Natural killer cell (primary cell): ENCODE measurements around the gene CEP112. TPM values are rescaled to one million over a fixed set of nuclear protein-coding genes. Genes with fewer than 3 reads are reported as not detected.

Experiments
- ATAC-seq, 3 donors: fragments of 150-1000 bp in 2 of 3; fragments of 200-7000 bp in 1 of 3; cut with Tn5 transposase; 1 replicate in 1 of 3; 2 replicates in 2 of 3; pipeline ENCODE4 v1.10.0; 2021; ENCODE audit warnings: mild to moderate bottlenecking in 2 of 3, moderate library complexity in 2 of 3
- DNase-seq, 2 donors: peaks; one replicate each; pipeline versions ENCODE4 v3.0.0 to v3.0.0-alpha.2; 2013 to 2021; ENCODE audit warnings: mixed read lengths in 1 of 2
- H3K27ac ChIP-seq: one replicate; pipeline ENCODE4 v1.5.1; 2013; ENCODE audit warnings: mild to moderate bottlenecking, low read length
- H3K27me3 ChIP-seq: one replicate; pipeline ENCODE4 v1.6.1; 2013; ENCODE audit warnings: low read length; ENCODE audit not compliant: control insufficient read depth, insufficient read depth
- H3K36me3 ChIP-seq: one replicate; pipeline ENCODE4 v1.6.1; 2013; ENCODE audit warnings: low read length; ENCODE audit not compliant: control insufficient read depth, insufficient read depth
- H3K4me1 ChIP-seq: one replicate; pipeline ENCODE4 v1.6.1; 2013; ENCODE audit warnings: low read length; ENCODE audit not compliant: control insufficient read depth, insufficient read depth
- H3K4me3 ChIP-seq: one replicate; pipeline ENCODE4 v1.5.1; 2013; ENCODE audit warnings: low read length
- H3K9me3 ChIP-seq: one replicate; pipeline ENCODE4 v1.6.1; 2013; ENCODE audit warnings: low read length; ENCODE audit not compliant: control insufficient read depth, insufficient read depth
- H3K27ac Mint-ChIP-seq, 2 donors: one replicate each; pipeline ENCODE4 v1.8.0; 2022; ENCODE audit warnings: mild to moderate bottlenecking in 2 of 2, mixed read lengths in 2 of 2, moderate library complexity in 1 of 2
- H3K27me3 Mint-ChIP-seq, 2 donors: one replicate each; pipeline ENCODE4 v1.8.0; 2022; ENCODE audit warnings: low read depth in 2 of 2, mixed read lengths in 2 of 2
- H3K36me3 Mint-ChIP-seq: one replicate; pipeline ENCODE4 v1.8.0; 2022; ENCODE audit warnings: mixed read lengths
- H3K4me1 Mint-ChIP-seq, 2 donors: one replicate each; pipeline ENCODE4 v1.8.0; 2022; ENCODE audit warnings: mixed read lengths in 2 of 2
- H3K4me3 Mint-ChIP-seq: one replicate; pipeline ENCODE4 v1.8.0; 2022; ENCODE audit warnings: mild to moderate bottlenecking, moderate library complexity, mixed read lengths
- H3K9me3 Mint-ChIP-seq, 2 donors: one replicate each; pipeline ENCODE4 v1.8.0; 2022; ENCODE audit warnings: mixed read lengths in 2 of 2
- CTCF ChIP-seq: fragments of 200-600 bp; IDR thresholded peaks from one replicate; pipeline ENCODE4 v1.8.0; 2022; ENCODE audit warnings: antibody characterized with exemption
- WGBS: methylation state at CpG from one replicate; pipeline ENCODE4 v1.1.7; 2013; ENCODE audit warnings: missing lambda C conversion rate; ENCODE audit not compliant: insufficient coverage; 5-methylcytosine and 5-hydroxymethylcytosine counted together
- intact Hi-C: fragments of 100-400 bp; cut with micrococcal nuclease; formaldehyde crosslinking; loops from one replicate; pipeline ENCODE4 v1.14.2; 2022
- total RNA-seq, 4 donors: library from RNA; stranded (reverse); fragments of 120-200 nt in 1 of 4; gene quantifications; one replicate each; pipeline versions ENCODE4 v1.2.3 to v1.2.4, GENCODE V29; 2013 to 2022

CEP112 gene
- total RNA-seq, 3 donors from 2014 or later (not counting 1 experiment from before 2014, with no cell fraction given): 0.60 to 1.1 (median 0.85) TPM

GRCh38 chr17:65776890-65777289 lies 415.0 kb downstream of the CEP112 start:
- H3K4me3 ChIP-seq: no peak overlapping the region
- no peaks in the 10 kb centered on the region for H3K36me3 ChIP-seq
- H3K27ac ChIP-seq: no peak overlapping the region
- Mint-ChIP-seq H3K27me3 (peaks cover 10 to 15% of the 10 kb centered on the region in 2 donors), H3K4me3 (no peak overlapping the region), H3K27ac (no peak overlapping the region), H3K4me1 (peaks cover 7 to 8% of the 10 kb centered on the region in 2 donors), H3K9me3 (peaks cover 0 to 2% of the 10 kb centered on the region in 2 donors), H3K36me3 (no peaks in the 10 kb centered on the region)
- H3K27me3 ChIP-seq: no peaks in the 10 kb centered on the region
- intact Hi-C loops: no loop called here
- 88% methylated on average over 3 of the region's 3 CpGs for WGBS
- TF ChIP-seq CTCF: no peak
- ATAC-seq: no peak
- no peaks in the 10 kb centered on the region for H3K4me1 ChIP-seq
- DNase-seq: no peak
- H3K9me3 ChIP-seq: no peaks in the 10 kb centered on the region

- Mint-ChIP-seq H3K4me3 (no peak overlapping the region), H3K4me1 (peaks cover 7 to 8% of the 10 kb centered on the region in 2 donors)
Observed at GRCh38 chr17:65774787-65775186, 417.1 kb downstream of the CEP112 start.

GRCh38 chr17:65772989-65773388 lies 418.9 kb downstream of the CEP112 start:
- Mint-ChIP-seq H3K9me3 (no peaks in the 10 kb centered on the region), H3K27ac (no peak overlapping the region), H3K36me3 (no peaks in the 10 kb centered on the region), H3K4me3 (no peak overlapping the region), H3K4me1 (peaks cover 7 to 8% of the 10 kb centered on the region in 2 donors), H3K27me3 (peaks cover 2 to 6% of the 10 kb centered on the region in 2 donors)
- H3K27ac ChIP-seq: no peak overlapping the region
- H3K36me3 ChIP-seq: no peaks in the 10 kb centered on the region
- no peak for ATAC-seq
- TF ChIP-seq CTCF: no peak
- no peak overlapping the region for H3K4me3 ChIP-seq
- no peaks in the 10 kb centered on the region for H3K9me3 ChIP-seq
- WGBS: 86% methylated on average over 6 of the region's 6 CpGs
- DNase-seq: no peak
- no peaks in the 10 kb centered on the region for H3K4me1 ChIP-seq
- intact Hi-C loops: no loop called here
- peaks cover 2% of the 10 kb centered on the region for H3K27me3 ChIP-seq

More at GRCh38 chr17:65774787-65775186, 417.1 kb downstream of the CEP112 start:
- Histone ChIP-seq H3K9me3 (no peaks in the 10 kb centered on the region), H3K4me1 (no peaks in the 10 kb centered on the region), H3K36me3 (no peaks in the 10 kb centered on the region), H3K4me3 (no peak overlapping the region), H3K27ac (no peak overlapping the region), H3K27me3 (peaks cover 2% of the 10 kb centered on the region)
- H3K27ac Mint-ChIP-seq: no peak overlapping the region
- 35% methylated on average over 6 of the region's 6 CpGs for WGBS
- TF ChIP-seq CTCF: no peak
- peaks cover 9 to 10% of the 10 kb centered on the region in 2 donors for H3K27me3 Mint-ChIP-seq
- intact Hi-C loops: no loop called here
- H3K36me3 Mint-ChIP-seq: no peaks in the 10 kb centered on the region
- no peaks in the 10 kb centered on the region for H3K9me3 Mint-ChIP-seq
- ATAC-seq (no peak), DNase-seq (no peak)

- Histone ChIP-seq H3K9me3 (no peaks in the 10 kb centered on the region), H3K27me3 (peaks cover 2% of the 10 kb centered on the region), H3K27ac (no peak overlapping the region), H3K4me3 (no peak overlapping the region), H3K36me3 (no peaks in the 10 kb centered on the region), H3K4me1 (no peaks in the 10 kb centered on the region)
- intact Hi-C loops: no loop called here
- H3K4me3 Mint-ChIP-seq: no peak overlapping the region
- H3K27ac Mint-ChIP-seq: no peak overlapping the region
- no peak for ATAC-seq
- H3K9me3 Mint-ChIP-seq: no peaks in the 10 kb centered on the region
- TF ChIP-seq CTCF: no peak
- H3K27me3 Mint-ChIP-seq: peaks cover 9% of the 10 kb centered on the region in 2 donors
- peaks cover 7 to 8% of the 10 kb centered on the region in 2 donors for H3K4me1 Mint-ChIP-seq
- no peak for DNase-seq
- H3K36me3 Mint-ChIP-seq: no peaks in the 10 kb centered on the region
Observed at GRCh38 chr17:65771704-65772103, 420.2 kb downstream of the CEP112 start.
